Calu3 (cell line): ENCODE measurements around the gene TDRD9. TPM values are rescaled to one million over a fixed set of nuclear protein-coding genes. Genes with fewer than 3 reads are reported as not detected.

Experiments used
- BruUV-seq: library from RNA; stranded (reverse); fragments of 400-500 nt; replicated peaks from 2 replicates; lab custom pipeline; 2021; lab: Mats Ljungman, UMichigan
- CTCF ChIA-PET: fragments of 300-600 bp; sonication (Branson Sonifier 250); formaldehyde crosslinking; loops from one replicate; lab custom pipeline; 2022; ENCODE audit warnings: antibody characterized with exemption; lab: Charles Lee
- DNase-seq: peaks from one replicate; pipeline ENCODE4 v3.0.0; 2022
- H3K27ac Mint-ChIP-seq: one replicate; pipeline ENCODE4 v1.8.0; 2022; ENCODE audit warnings: mixed read lengths; ENCODE audit not compliant: unreplicated experiment
- H3K27me3 Mint-ChIP-seq: one replicate; pipeline ENCODE4 v1.8.0; 2022; ENCODE audit warnings: mixed read lengths; ENCODE audit not compliant: unreplicated experiment
- H3K36me3 Mint-ChIP-seq: one replicate; pipeline ENCODE4 v1.8.0; 2022; ENCODE audit warnings: mild to moderate bottlenecking, moderate library complexity, mixed read lengths; ENCODE audit not compliant: insufficient read depth, unreplicated experiment
- H3K4me1 Mint-ChIP-seq: one replicate; pipeline ENCODE4 v1.8.0; 2022; ENCODE audit warnings: mild to moderate bottlenecking, low read depth, mixed read lengths; ENCODE audit not compliant: unreplicated experiment
- H3K4me3 Mint-ChIP-seq: one replicate; pipeline ENCODE4 v1.8.0; 2022; ENCODE audit warnings: mild to moderate bottlenecking, low read depth, moderate library complexity, mixed read lengths; ENCODE audit not compliant: unreplicated experiment
- H3K9me3 Mint-ChIP-seq: one replicate; pipeline ENCODE4 v1.8.0; 2022; ENCODE audit warnings: low read depth, mixed read lengths; ENCODE audit not compliant: unreplicated experiment
- CTCF ChIP-seq: fragments of 200-600 bp; IDR thresholded peaks from one replicate; pipeline ENCODE4 v1.8.0; 2022; ENCODE audit warnings: antibody characterized with exemption; ENCODE audit not compliant: unreplicated experiment
- intact Hi-C: fragments of 100-400 bp; cut with micrococcal nuclease; formaldehyde crosslinking; loops from one replicate; pipeline ENCODE4 v1.10.0; 2022; ENCODE audit not compliant: unreplicated experiment
- total RNA-seq: library from RNA; stranded (reverse); gene quantifications from 2 replicates; pipeline ENCODE4 v1.2.3, GENCODE V29; 2022

Gene TDRD9
- total RNA-seq, 1 experiment from 2014 or later: not detected

GRCh38 chr14:104084251-104085002, 156.2 kb downstream of the TDRD9 start:
- no peak for DNase-seq
- BruUV-seq: no TSS peak
- intact Hi-C loops: no loop called here
- no peak for TF ChIP-seq CTCF
- peaks cover 69% of the 10 kb centered on the region for H3K27me3 Mint-ChIP-seq
- CTCF ChIA-PET: no interaction called here
- H3K4me3 Mint-ChIP-seq: no peak overlapping the region
- no peaks in the 10 kb centered on the region for H3K4me1 Mint-ChIP-seq
- H3K9me3 Mint-ChIP-seq: no peaks in the 10 kb centered on the region
- no peak overlapping the region for H3K27ac Mint-ChIP-seq
- H3K36me3 Mint-ChIP-seq: no peaks in the 10 kb centered on the region

DNA sequence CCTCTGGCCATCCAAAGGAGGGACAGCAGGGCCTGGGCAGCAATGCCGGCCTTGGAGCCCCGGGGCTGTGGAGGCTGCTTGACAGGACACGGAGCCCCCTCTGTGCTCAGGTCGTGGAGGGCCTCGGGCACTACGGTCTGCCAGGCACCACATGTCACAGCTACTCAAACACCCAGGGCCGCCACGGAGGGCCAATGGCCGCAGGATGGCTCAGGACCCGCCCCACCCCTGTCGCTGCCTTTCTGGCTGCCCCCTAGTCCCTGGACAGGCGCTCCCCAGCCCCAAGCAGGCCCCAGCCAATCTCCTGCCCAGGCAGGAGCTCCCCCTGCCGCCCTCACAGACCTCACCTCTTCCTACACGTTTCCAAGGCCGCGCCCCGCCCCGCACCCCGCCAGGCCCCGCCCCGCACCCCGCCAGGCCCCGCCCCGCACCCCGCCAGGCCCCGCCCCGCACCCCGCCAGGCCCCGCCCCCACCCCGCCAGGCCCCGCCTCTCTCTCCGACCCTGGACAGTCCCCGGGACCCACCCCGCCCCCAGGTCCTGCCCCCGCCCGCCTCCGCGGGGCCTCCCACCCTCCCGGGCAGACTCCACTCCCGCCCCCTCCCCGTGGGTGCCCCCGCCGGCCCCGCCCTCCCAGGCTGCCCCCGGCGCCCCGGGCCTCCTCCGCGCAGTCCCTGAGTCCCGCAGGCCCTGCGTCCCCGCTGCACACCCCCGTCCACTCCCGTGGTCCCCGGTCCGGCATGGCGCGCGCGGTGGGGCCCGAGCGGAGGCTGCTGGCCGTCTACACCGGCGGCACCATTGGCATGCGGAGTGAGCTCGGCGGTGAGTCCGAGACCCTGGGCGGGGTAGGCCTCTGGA, 157.0 kb downstream of the TDRD9 start, which contains the start of gene ASPG:
Gene ASPG (plus strand): TSS at position 669 of the 857 bp plus-strand sequence. CDS start 71 bp downstream, at position 740.
- no peak for TF ChIP-seq CTCF
- no peak within 1 kb of the TSS for H3K4me3 Mint-ChIP-seq
- H3K36me3 Mint-ChIP-seq: no peaks in the 10 kb centered on the region
- no TSS peak for BruUV-seq
- no peak within 1 kb of the TSS for H3K27ac Mint-ChIP-seq
- H3K9me3 Mint-ChIP-seq: no peaks in the 10 kb centered on the region
- H3K4me1 Mint-ChIP-seq: no peaks in the 10 kb centered on the region
- CTCF ChIA-PET: interaction anchor here (0.6 kb wide), 1 partner anchor 92 kb away, joined by 4 read pairs; no protein-coding TSS in a partner anchor
- intact Hi-C loops: no loop called here
- H3K27me3 Mint-ChIP-seq: peaks cover 62% of the 10 kb centered on the region
- DNase-seq: no peak

DNA sequence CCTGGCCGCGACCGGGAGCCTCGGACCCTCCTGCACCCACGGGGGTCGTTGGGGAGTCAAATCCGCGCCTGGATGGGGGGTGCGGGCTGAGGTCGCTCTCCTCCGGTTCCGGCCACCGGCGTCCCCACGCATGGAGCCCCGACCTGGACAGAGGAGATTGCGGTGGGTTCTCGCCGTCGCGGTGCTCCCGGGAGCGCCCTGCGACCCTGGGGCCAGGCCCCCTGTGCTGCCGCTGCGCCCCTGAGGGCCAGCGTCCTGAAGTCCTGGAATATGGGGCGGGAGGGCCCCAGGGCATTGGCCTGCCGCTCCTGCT, 157.6 kb downstream of the TDRD9 start:
- no TSS peak for BruUV-seq
- H3K9me3 Mint-ChIP-seq: no peaks in the 10 kb centered on the region
- peaks cover 57% of the 10 kb centered on the region for H3K27me3 Mint-ChIP-seq
- H3K36me3 Mint-ChIP-seq: no peaks in the 10 kb centered on the region
- H3K27ac Mint-ChIP-seq: no peak overlapping the region
- TF ChIP-seq CTCF: no peak
- no peak overlapping the region for H3K4me3 Mint-ChIP-seq
- intact Hi-C loops: no loop called here
- CTCF ChIA-PET: no interaction called here
- DNase-seq: no peak
- H3K4me1 Mint-ChIP-seq: no peaks in the 10 kb centered on the region

- CTCF ChIA-PET: no interaction called here
These were observed 158.0 kb downstream of the TDRD9 start for GRCh38 chr14:104086210-104086660.

More at GRCh38 chr14:104086210-104086660, 158.0 kb downstream of the TDRD9 start:
- no peaks in the 10 kb centered on the region for H3K9me3 Mint-ChIP-seq
- no peaks in the 10 kb centered on the region for H3K36me3 Mint-ChIP-seq
- intact Hi-C loops: no loop called here
- H3K27me3 Mint-ChIP-seq: peaks cover 53% of the 10 kb centered on the region
- BruUV-seq: no TSS peak
- H3K4me1 Mint-ChIP-seq: no peaks in the 10 kb centered on the region
- DNase-seq: no peak
- TF ChIP-seq CTCF: no peak
- H3K27ac Mint-ChIP-seq: no peak overlapping the region
- no peak overlapping the region for H3K4me3 Mint-ChIP-seq
